ENCODE measurements around the gene SLC27A1.
"Not testable (repeated sequence)": the region's sequence is repeated elsewhere in the genome, so short reads cannot be mapped to it uniquely, and the experiment has no call there.

SLC27A1 gene

DNA sequence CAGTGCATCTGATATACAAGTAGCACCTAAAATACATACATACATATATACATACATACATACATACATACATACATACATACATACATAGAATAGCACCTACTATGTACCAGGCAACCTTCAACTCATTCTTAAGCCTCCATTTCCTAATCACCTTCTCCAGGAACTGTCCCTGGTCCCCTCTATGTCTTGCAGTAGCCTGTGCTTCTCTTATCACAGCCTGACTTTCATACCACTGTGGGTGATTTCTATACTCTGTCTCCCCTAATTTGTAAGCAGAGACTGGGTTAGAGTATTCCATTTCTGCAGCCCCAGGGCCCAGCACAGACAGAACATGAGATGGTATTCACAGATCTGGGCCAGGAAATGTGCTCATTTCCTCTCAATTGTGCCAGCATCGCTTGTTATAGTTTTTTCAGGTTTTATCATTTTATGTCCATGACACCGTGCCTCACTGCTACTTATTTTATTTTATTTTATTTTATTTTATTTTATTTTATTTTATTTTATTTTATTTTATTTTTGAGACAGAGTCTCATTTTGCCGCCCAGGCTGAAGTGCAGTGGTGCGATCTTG is 70.9 kb downstream of the SLC27A1 start:
- DNase-seq: no peak

DNA sequence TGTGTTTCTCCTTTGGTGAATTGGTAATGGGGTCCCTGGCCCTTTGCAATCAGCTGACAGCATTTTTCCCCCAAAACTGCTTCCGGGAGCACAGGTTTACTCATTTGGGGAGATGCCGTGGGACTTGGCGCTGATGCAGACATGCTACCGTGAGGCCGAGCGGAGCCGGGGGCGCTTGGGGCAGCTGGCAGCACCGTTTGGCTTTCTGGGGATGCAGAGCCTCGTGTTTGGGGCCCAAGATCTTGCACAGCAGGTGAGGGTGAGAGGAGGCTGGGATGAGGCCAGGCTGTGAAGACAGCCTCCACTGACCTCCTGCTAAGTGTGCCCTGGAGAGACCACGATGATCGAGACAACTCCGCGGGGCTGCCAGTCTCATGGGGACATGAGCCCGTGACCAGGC is 71.7 kb downstream of the SLC27A1 start:
- DNase-seq: no peak

GRCh38 chr19:17542793-17543582 is 72.7 kb downstream of the SLC27A1 start:
- DNase-seq: no peak

GRCh38 chr19:17543986-17544385 is 73.7 kb downstream of the SLC27A1 start:
- DNase-seq: no peak

GRCh38 chr19:17544418-17544817 is 74.1 kb downstream of the SLC27A1 start:
- DNase-seq: no peak

- no peak for DNase-seq
Measured at GRCh38 chr19:17548145-17548544, 77.8 kb downstream of the SLC27A1 start.

DNA sequence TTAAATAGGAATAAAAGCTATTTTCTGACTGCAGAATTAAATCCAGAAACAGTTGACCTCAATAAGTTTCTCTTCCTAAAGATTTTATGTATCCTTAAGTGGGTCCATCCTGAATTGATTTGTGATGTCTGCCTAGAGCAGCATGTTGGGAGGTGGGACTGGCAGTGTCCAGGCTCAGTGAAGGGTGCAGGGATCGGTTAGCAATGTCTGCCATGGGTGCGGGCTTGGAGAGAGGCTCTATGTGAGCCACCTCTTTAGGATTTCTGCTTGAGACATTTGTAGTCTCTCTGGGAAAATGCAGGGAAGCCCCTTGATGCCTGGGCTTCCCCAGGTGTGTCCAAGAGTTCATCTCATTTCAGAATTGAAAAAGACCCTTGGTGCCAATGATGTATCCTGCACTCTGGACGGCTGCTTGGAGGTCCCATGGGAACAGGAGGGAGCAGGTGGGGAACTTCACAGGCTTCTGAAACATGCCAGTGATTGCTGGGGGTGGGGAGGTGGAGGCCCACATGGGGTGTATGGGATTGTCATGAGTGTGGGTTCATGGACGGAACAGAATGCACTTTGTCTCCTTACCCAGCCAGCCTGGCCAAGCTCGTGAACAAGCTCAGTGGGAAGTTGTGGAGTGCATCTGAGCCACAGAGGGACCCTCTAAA is 78.9 kb downstream of the SLC27A1 start:
- DNase-seq: no peak

DNA sequence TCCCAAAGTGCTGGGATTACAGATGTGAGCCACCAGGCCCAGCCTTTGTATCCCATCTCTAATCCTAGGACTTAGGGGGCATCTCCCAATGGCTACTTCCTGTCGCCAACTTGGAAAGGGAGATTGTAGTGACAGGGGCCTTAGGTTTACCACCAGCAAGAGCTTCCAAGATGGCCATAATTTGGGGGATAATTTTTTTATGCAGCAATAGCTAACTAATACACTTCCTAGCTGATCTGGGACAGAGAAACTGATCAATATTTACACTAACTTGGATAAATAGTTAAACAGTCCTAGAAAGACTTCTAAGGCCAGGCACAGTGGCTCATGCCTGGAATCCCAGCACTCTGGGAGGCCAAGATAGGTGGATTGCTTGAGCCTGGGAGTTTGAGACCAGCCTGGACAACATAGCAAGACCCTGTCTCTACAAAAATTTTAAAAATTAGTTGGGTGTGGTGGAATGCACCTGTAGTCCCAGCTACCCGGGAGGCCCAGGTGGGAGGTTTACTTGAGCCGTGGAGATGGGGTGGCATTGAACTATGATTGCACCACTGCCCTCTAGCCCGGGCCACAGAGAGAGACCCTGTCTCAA is 79.8 kb downstream of the SLC27A1 start:
- no peak for DNase-seq

GRCh38 chr19:17552735-17553134 is 82.4 kb downstream of the SLC27A1 start:
- DNase-seq: not testable (repeated sequence)

DNA sequence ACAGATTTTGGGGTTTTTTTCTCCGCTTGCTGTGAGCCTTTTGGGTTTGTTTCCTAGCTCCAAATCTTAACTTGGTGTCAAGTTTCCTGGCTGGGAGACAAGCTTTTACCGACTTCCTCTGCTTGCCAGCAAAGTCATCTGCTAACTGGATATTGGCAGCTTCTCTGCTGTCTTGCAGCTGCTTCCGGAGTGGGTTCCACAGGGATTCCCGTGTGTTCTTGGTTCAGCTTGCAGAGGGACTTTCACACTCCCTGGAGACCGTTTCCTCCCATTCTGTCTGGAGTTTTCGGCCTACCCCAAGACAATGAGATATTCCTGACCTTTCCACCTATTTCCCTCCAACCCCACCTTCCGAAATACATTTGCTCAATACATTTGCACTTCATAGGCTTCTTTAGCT is 82.9 kb downstream of the SLC27A1 start:
- no peak for DNase-seq

DNA sequence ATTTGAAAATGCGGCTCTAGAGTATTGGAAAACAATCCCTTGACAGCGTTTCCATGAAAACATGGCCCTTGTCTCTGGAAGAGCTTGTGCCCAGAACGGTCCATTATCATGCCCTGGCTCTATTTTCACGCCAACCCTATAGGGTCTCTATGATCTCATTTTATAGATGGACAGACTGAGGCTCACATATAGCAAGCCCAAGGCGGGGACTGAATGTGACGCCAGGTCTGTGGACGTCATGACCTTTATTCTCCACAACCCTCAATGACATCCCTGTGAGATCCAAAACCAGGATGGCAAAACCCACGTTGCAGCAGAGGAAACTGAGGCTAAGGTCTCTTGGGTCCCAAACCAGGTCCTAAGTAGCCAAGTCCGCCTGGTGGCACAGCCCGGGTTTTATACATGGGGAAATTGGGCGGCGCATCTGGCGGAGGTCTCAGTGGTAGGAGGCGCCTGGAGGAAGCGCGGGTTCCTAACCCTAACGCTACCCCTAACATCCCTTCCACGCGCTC is 84.7 kb downstream of the SLC27A1 start:
- no peak for DNase-seq

DNA sequence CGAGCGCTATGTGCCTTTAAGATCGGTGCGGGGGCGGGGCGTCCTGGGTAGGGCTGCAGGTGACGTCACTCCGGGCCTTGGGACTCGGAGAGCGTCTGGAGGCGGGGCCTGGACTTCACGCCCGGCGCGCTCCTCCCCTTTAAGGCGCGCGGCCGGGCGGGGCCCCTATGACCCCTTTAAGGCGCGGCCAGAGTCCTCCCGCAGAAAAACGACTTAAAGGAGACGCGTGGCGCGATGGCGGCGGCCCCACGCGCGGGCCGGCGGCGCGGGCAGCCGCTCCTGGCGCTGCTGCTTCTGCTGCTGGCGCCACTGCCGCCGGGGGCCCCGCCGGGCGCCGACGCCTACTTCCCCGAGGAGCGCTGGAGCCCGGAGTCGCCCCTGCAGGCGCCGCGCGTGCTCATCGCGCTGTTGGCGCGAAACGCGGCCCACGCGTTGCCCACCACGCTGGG is 85.2 kb downstream of the SLC27A1 start, which contains the start of gene COLGALT1:
TSS of gene COLGALT1 (plus strand) at position 170 of the 449 bp plus-strand sequence. CDS start at position 235, 65 bp downstream.
- peak; percentile 99 for DNase-seq

Data from activated CD4-positive, alpha-beta T cell treated with anti-CD3 and anti-CD28 coated beads, Interleukin-10, Interleukin-2, amounts not matched to agents 100 ng/mL and 50 ng/mL, durations not matched to agents 16 hours and 8 hours (primary cell).